Measurements from ENCODE around the gene BCHE. TPM values are rescaled to one million over a fixed set of nuclear protein-coding genes. Genes with fewer than 3 reads are reported as not detected.
"Not testable (repeated sequence)": the region's sequence is repeated elsewhere in the genome, so short reads cannot be mapped to it uniquely, and the experiment has no call there.

Gene BCHE
- total RNA-seq, 1 donor from 2014 or later = 15.4 TPM

GRCh38 chr3:165817160-165817709 lies 20.0 kb downstream of the BCHE start:
- no peak for DNase-seq (ENCODE audit: low read depth in 2 of 2)

GRCh38 chr3:165816209-165816608 lies 21.0 kb downstream of the BCHE start:
- no peak for DNase-seq (ENCODE audit: low read depth in 2 of 2)

GRCh38 chr3:165815682-165816081 lies 21.5 kb downstream of the BCHE start:
- DNase-seq (ENCODE audit: low read depth in 2 of 2) = no peak

DNA sequence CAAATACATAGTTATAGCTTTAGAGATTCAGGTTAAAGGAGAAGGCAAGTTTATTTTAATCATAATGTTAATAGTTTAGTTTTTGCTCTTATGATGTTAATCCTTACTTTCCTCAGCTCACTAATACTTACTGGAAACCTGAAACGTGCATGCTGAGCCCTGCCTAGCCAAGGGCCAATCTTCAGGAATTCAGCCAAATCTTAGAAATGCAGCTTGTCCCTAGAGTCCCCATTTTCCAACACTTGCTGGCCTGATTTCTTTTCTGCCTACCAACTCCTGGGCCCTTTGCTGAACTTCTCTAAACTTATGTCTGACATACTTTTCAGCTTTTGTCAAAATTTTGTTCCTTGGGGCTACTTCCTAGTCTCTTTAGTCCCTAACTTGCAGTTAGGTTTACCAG lies 22.8 kb downstream of the BCHE start:
- DNase-seq (ENCODE audit: low read depth in 2 of 2) = no peak

- not testable (repeated sequence) for DNase-seq (ENCODE audit: low read depth in 2 of 2)
Observed at GRCh38 chr3:165807937-165808336, 29.3 kb downstream of the BCHE start.

GRCh38 chr3:165805946-165806561 lies 31.2 kb downstream of the BCHE start:
- no peak for DNase-seq (ENCODE audit: low read depth in 2 of 2)

- DNase-seq (ENCODE audit: low read depth in 2 of 2) = no peak
Observed at GRCh38 chr3:165803471-165803870, 33.8 kb downstream of the BCHE start.

GRCh38 chr3:165800970-165801369 lies 36.3 kb downstream of the BCHE start:
- DNase-seq (ENCODE audit: low read depth in 2 of 2) = no peak

- DNase-seq (ENCODE audit: low read depth in 2 of 2) = no peak
Observed at GRCh38 chr3:165799026-165799425, 38.2 kb downstream of the BCHE start.

- no peak for DNase-seq (ENCODE audit: low read depth in 2 of 2)
Observed at GRCh38 chr3:165797551-165797950, 39.7 kb downstream of the BCHE start.

DNA sequence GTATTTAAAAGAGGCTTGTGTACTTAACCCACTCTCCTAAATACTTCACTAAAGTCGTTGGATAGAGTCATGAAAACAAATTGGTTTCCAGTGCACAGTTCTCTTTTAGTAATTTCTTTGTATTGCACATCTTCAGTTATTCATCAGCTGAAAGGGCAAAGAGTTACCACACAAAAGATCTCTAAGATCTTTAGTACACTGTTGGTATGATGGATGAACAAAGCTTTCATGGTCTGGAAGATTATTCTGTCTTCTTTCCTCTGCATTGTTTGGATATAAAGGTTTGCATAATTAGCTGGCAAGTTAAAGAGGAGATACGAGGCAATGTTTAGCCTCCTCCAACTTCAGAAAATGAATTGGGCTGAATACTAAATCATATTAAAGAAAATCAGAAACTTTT lies 40.5 kb downstream of the BCHE start:
- no peak for DNase-seq (ENCODE audit: low read depth in 2 of 2)

DNA sequence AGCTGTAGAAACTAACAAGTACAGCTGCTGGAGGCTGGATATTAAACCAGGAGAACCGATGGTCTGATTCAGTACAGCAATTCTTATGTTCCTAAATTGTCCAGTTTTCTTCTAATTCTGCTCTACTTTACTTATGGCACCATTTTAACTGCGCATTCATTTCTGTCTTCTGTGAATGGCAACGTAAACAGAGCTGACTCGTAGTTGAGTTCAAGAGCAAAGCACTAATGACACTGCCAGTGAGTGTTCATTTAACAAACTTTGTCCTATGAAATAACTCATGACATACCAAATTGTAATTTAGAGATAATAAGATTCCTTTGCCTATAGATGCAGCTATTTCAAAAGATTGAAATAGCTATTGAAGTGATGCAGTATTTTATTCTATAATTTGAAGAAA lies 48.7 kb downstream of the BCHE start:
- no peak for DNase-seq (ENCODE audit: low read depth in 2 of 2)

- no peak for DNase-seq (ENCODE audit: low read depth in 2 of 2)
Observed at GRCh38 chr3:165786013-165786412, 51.2 kb downstream of the BCHE start.

- no peak for DNase-seq (ENCODE audit: low read depth in 2 of 2)
Observed at GRCh38 chr3:165784337-165784736, 52.9 kb downstream of the BCHE start.

DNA sequence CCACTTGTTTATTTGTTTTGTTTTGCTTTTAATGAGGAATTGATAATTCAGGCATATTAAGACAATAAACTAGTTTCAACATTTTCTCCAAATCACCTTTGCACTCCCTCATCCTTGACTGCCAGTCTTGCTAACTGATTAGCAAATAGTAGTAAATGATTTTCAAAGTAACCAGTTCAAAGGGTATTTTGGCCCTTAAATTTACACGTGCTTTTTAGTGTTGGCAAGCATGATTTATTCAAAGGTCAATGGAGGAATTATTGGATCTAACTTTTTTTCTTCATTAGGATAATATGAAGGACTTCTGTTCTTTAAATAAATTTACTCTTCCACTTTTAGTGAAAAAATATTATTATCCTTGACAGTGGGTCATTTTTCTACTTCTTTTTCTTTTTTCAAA lies 53.8 kb downstream of the BCHE start:
- no peak for DNase-seq (ENCODE audit: low read depth in 2 of 2)

- no peak for DNase-seq (ENCODE audit: low read depth in 2 of 2)
Observed at GRCh38 chr3:165778891-165779290, 58.3 kb downstream of the BCHE start.

- DNase-seq (ENCODE audit: low read depth in 2 of 2) = no peak
Observed at GRCh38 chr3:165778456-165778855, 58.8 kb downstream of the BCHE start.

GRCh38 chr3:165775824-165776223 lies 61.4 kb downstream of the BCHE start:
- DNase-seq (ENCODE audit: low read depth in 2 of 2) = no peak

DNA sequence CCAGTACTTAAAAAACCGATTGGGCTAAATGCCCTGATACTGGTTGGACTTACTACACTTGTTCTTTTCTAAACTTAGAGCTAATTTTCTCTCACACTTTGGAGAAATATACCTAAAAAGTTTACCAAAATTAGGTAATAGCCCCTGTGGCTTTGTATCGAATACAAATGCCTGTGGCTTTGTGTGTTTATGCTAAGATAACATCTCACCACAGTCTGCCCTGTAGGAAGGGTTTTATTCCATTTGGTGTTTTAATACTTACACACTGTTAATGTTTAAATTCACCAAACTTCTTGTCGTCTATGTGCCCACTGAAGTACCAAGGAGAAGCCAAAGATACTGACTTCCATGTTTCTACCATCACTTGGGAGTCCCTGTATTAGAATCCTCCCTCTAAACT lies 66.4 kb downstream of the BCHE start:
- no peak for DNase-seq (ENCODE audit: low read depth in 2 of 2)

GRCh38 chr3:165768680-165769079 lies 68.5 kb downstream of the BCHE start:
- no peak for DNase-seq (ENCODE audit: low read depth in 2 of 2)

GRCh38 chr3:165759041-165759440 lies 78.2 kb downstream of the BCHE start:
- no peak for DNase-seq (ENCODE audit: low read depth in 2 of 2)

- no peak for DNase-seq (ENCODE audit: low read depth in 2 of 2)
Observed at GRCh38 chr3:165755571-165755970, 81.7 kb downstream of the BCHE start.

DNA sequence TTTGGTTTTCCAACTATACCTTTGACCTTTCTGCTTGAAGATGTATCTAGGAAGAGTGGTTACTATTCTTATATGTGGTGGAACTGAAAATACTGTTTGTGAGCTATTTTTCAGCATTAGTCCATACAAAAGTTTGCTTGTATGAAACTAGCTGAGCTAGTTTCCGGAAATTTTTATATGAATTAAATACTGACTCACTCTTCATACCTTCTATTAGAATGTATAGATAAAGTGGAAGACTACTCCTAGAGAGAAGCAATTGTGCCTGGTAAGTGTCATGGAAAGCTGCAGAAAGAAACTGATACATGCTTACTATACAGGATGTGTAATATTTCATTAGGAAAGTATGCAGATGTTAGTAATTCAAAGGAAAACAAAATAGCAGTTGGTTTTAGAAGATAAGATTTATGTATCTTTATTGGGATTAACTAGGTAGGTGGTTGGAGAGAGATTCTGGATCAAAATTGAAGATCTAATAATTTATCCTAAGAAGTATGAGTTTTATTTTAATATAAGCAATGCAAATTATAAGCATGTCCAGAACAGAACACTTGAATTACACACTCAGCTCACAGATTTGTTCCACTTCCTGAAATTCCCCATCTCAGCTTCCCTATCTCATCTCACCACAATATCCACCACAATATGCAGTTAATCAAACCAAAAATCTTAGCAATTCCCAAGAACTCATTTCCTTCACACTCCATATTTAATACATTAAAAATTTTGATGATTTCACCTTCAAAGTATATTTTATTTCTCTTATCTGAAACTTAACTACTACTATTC lies 82.8 kb downstream of the BCHE start:
- DNase-seq (ENCODE audit: low read depth in 2 of 2) = no peak
